Testis (tissue), 2 donors: ENCODE measurements around the gene KIR2DL4.
"Not testable (repeated sequence)": the region's sequence is repeated elsewhere in the genome, so short reads cannot be mapped to it uniquely, and the experiment has no call there.

Experiments used
- CTCF ChIP-seq, 3 experiments: fragments of 450-650 bp in 2 of 3; fragments of 200-600 bp in 1 of 3; sonication (generic) in 1 of 3; IDR thresholded peaks; one replicate each; pipeline ENCODE4 v1.5.1; 2016 to 2019; ENCODE audit warnings: antibody characterized with exemption in 3 of 3, mild to moderate bottlenecking in 2 of 3, moderate library complexity in 1 of 3
- POLR2A ChIP-seq: fragments of 450-650 bp; IDR thresholded peaks from one replicate; pipeline ENCODE4 v1.6.1; 2017; ENCODE audit warnings: antibody characterized with exemption, mild to moderate bottlenecking, moderate library complexity

GRCh38 chr19:54850061-54850640 lies 46.7 kb downstream of the KIR2DL4 start, which contains the start of gene KIR3DL2:
- TF ChIP-seq CTCF (IDR thresholded peaks at IDR 0.05); POLR2A: not testable (repeated sequence)
